GM21723 (cell line): ENCODE results near the gene ECPAS.
"Not testable (repeated sequence)": the region's sequence is repeated elsewhere in the genome, so short reads cannot be mapped to it uniquely, and the experiment has no call there.

ENCODE experiments used
- ATAC-seq: cut with Tn5 transposase; IDR thresholded peaks from one replicate; pipeline ENCODE4 v1.9.1; 2021; ENCODE audit warnings: mild to moderate bottlenecking, moderate library complexity; ENCODE audit not compliant: unreplicated experiment

Gene ECPAS

DNA sequence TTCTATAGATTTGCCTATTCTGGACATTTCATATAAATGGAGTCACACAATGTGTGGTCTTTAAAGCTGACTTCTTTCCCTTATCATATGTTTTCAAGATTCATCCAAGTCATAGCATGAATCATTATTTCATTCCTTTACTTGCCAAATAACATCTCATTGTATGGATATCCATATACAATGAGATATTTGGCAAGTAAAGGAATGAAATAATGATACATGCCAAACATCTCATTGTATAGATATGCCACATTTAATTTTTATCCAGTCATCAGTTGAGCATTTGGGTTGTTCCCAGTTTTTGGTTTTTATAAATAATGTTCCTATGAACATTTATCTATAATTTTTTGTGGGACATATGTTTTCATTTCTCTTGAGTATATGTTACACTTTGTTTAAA lies 133.6 kb downstream of the ECPAS start:
- no peak for ATAC-seq

DNA sequence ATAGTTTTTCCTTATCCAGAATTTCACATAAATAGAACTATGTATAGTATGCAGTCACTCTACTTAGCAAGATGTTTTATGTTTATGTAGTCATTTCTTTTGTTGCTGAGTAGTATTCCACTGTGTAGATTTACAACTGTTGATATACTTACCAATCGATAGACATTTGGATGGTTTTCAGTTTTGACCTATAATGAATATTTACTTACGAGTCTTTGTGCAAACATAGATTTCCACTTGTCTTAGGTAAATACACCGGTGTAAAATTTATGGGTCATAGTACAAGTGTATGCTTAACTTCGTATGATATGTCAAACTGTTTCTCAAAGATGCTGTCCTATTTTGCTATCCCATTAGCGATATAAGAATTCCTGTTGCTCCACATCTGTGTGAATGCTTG lies 134.4 kb downstream of the ECPAS start:
- no peak for ATAC-seq

DNA sequence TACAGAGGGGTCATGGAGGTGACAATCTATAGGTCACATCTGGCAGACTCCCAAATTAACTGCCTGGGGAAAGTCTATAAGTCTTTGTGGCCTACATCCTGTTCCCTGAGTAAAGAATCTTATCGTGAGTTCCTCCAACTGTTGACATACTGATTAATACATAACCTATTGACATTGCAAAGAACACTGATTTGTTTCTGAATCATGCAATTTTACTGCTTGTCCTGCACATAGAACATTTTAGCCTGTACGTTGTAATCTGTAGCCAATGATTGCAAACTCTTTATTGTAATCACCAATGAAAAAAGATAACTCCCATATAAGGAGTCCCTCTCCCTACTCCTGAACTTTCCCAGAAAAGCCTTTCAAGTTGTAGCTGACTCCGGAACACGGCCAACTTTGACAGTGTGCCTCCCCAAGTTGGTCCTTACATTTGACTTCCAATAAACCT lies 135.3 kb downstream of the ECPAS start:
- ATAC-seq = no peak

DNA sequence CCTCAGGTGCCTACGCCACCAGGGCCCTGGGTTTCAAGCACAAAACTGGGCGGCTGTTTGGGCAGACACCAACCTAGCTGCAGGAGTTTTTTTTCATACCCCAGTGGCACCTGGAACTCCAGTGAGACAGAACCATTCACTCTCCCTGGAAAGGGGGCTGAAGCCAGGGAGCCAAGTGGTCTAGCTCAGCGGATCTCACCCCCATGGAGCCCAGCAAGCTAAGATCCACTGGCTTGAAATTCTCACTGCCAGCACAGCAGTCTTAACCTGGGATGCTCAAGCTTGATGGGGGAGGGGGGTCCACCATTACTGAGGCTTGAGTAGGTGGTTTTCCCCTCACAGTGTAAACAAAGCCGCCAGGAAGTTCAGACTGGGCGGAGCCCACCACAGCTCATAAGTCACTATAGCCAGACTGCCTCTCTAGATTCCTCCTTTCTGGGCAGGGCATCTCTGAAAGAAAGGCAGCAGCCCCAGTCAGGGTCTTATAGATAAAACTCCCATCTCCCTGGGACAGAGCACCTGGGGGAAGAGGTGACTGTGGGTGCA lies 149.8 kb downstream of the ECPAS start:
- ATAC-seq = not testable (repeated sequence)

DNA sequence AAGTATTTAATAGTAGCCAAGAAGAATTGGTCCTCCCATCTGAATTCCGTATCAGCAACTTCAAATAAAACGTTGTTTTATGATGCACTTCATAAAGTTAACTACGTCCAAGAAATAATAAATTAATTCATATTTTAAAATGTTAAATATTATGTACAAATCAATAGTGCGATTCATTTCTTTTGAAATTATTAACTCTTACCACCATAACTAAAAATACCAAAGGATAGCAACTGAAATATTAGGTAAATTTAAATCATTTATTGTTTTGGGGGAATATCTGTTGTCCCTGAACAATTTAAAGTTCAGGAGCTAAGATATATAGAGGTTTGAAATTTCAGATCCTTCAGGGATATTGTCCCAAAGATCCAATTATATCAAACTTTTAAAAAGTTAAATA lies 154.1 kb downstream of the ECPAS start, which contains the start of gene OR2K2:
TSS of gene OR2K2 (minus strand) at position 101 of the 400 bp plus-strand sequence. CDS start 1,791 bp downstream, outside the sequence.
- no peak for ATAC-seq

DNA sequence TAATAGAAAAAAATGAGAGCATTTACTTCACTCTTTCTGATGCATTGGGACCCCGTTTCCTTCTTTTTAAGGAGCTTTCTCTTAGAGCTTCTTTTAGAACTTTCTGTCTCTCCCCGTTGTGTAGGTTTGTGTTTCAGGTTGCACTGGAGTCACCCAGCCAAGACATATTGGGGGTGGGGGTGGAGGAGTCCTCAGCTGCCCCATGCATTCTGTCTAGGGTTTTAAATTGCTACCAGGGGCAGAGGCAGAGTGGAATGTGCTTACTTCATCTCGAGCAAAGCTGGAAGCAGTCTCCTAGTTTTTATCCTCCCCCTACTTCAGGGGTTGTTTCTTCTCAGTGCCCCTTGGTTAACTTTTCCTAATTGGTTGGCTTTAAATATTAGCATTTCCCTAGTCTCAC lies 163.6 kb downstream of the ECPAS start:
- ATAC-seq = no peak

DNA sequence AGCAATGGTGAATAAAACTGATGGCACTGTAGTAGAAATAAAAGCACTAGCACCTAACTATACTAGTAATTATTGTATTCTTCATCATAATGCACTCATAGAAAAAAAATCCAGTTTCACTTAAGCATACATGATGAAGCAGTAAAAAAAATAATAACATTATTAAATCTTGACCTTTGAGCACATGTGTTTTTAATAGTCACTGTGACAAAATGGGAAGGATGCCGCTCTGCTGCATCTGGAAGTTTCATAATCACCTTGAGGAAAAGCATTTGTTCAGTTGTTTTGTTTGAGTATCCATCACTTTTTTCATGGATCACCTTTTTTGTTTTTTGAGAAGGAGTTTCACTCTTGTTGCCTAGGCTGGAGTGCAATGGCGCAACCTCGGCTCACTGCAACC lies 167.4 kb downstream of the ECPAS start:
- ATAC-seq = no peak
